ENCODE results near the gene GDF15.
"Not testable (repeated sequence)": the region's sequence is repeated elsewhere in the genome, so short reads cannot be mapped to it uniquely, and the experiment has no call there.

GDF15 gene

GRCh38 chr19:18353378-18354005 lies 32.5 kb upstream of the GDF15 start (continued):
- no peak for TF ChIP-seq ZNF70 (CRISPR knock-in tag; IDR thresholded peaks at IDR 0.05)

GRCh38 chr19:18354743-18355142 lies 31.2 kb upstream of the GDF15 start:
- ATAC-seq, result not testable (repeated sequence)

- no peak for TF ChIP-seq ARNTL (CRISPR knock-in tag; IDR thresholded peaks at IDR 0.05; ENCODE audit: borderline replicate concordance, low read depth)
- no peak for TF ChIP-seq ZFP3 (CRISPR knock-in tag; IDR thresholded peaks at IDR 0.05)
- TF ChIP-seq ZNF565 (CRISPR knock-in tag; conservative IDR thresholded peaks at IDR 0.05; ENCODE audit: low read depth), result no peak
- TF ChIP-seq CREB5 (CRISPR knock-in tag; IDR thresholded peaks at IDR 0.05; ENCODE audit: low read depth), result no peak
- no peak for TF ChIP-seq CSRNP3 (CRISPR knock-in tag; IDR thresholded peaks at IDR 0.05)
- TF ChIP-seq ZNF8 (CRISPR knock-in tag; IDR thresholded peaks at IDR 0.05), result no peak
- no peak for TF ChIP-seq SNAI2 (CRISPR knock-in tag; IDR thresholded peaks at IDR 0.05)
- no peak for TF ChIP-seq PATZ1 (CRISPR knock-in tag; IDR thresholded peaks at IDR 0.05; ENCODE audit: borderline replicate concordance)
- TF ChIP-seq POU6F1 (CRISPR knock-in tag; IDR thresholded peaks at IDR 0.05; ENCODE audit: borderline replicate concordance, low read depth), result no peak
- TF ChIP-seq ESRRG (CRISPR knock-in tag; IDR thresholded peaks at IDR 0.05), result no peak
- TF ChIP-seq ZC3H10 (CRISPR knock-in tag; IDR thresholded peaks at IDR 0.05), result no peak
- no peak for TF ChIP-seq RARB (CRISPR knock-in tag; IDR thresholded peaks at IDR 0.05)
- ATAC-seq, result no peak
Observed at GRCh38 chr19:18357041-18357440, 28.9 kb upstream of the GDF15 start.

GRCh38 chr19:18361646-18362045 lies 24.3 kb upstream of the GDF15 start:
- no peak for TF ChIP-seq ZC3H10 (CRISPR knock-in tag; IDR thresholded peaks at IDR 0.05)
- TF ChIP-seq SNAI2 (CRISPR knock-in tag; IDR thresholded peaks at IDR 0.05), result no peak
- TF ChIP-seq ZNF70 (CRISPR knock-in tag; IDR thresholded peaks at IDR 0.05), result no peak
- no peak for TF ChIP-seq RARB (CRISPR knock-in tag; IDR thresholded peaks at IDR 0.05)
- no peak for TF ChIP-seq ARNTL (CRISPR knock-in tag; IDR thresholded peaks at IDR 0.05; ENCODE audit: borderline replicate concordance, low read depth)
- no peak for ATAC-seq

GRCh38 chr19:18362934-18363542 lies 22.9 kb upstream of the GDF15 start:
- no peak for ATAC-seq
- no peak for TF ChIP-seq GLIS3 (CRISPR knock-in tag; IDR thresholded peaks at IDR 0.05)
- no peak for TF ChIP-seq TSHZ2 (CRISPR knock-in tag; IDR thresholded peaks at IDR 0.05)
- TF ChIP-seq OSR1 (CRISPR knock-in tag; IDR thresholded peaks at IDR 0.05), result no peak
- TF ChIP-seq ZNF565 (CRISPR knock-in tag; conservative IDR thresholded peaks at IDR 0.05; ENCODE audit: low read depth), result no peak
- no peak for TF ChIP-seq CSRNP3 (CRISPR knock-in tag; IDR thresholded peaks at IDR 0.05)
- no peak for TF ChIP-seq ZFP3 (CRISPR knock-in tag; IDR thresholded peaks at IDR 0.05)
- no peak for TF ChIP-seq RARB (CRISPR knock-in tag; IDR thresholded peaks at IDR 0.05)

Measured in SK-N-SH treated with all-trans-retinoic acid at 6 μM for 48 hours (cell line).